NOMO-1 treated with DMSO at 0.1 percent for 48 hours (cell line): ENCODE data around the gene SORCS2.

Experiments used
- DNase-seq: peaks from one replicate; lab custom pipeline; 2025; ENCODE audit not compliant: unreplicated experiment; lab: John Stamatoyannopoulos, UW

Gene SORCS2

DNA sequence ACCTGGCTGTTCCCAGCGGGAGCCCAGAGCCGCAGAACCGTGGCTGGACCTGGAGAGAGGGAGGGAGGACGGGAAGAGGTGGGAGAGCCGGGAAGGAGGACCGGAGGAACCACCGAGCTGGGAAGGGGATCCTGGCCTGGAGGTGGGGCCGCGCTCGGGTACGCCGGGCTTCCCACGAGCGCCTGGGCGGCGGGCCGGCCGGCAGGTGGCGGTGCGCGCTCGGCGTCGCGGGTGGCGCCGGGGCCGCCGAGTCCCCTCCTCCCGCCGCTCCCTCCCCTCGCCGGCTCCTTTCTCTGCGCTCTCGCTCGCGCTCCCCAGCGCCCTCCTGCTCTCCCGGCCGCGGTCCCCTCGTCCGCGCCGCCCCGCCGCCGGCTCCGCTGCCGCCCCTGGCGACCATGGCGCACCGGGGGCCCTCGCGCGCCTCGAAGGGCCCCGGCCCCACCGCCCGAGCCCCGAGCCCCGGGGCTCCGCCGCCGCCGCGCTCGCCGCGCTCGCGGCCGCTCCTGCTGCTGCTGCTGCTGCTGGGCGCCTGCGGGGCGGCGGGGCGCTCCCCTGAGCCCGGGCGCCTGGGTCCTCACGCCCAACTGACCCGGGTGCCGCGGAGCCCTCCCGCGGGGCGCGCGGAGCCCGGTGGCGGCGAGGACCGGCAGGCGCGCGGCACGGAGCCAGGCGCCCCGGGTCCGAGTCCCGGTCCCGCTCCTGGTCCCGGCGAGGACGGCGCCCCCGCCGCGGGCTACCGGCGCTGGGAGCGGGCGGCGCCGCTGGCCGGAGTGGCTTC is at the start of gene SORCS2:
Gene SORCS2 (plus strand): TSS at position 287 of the 778 bp plus-strand sequence.
- peak; percentile 63 for DNase-seq

DNA sequence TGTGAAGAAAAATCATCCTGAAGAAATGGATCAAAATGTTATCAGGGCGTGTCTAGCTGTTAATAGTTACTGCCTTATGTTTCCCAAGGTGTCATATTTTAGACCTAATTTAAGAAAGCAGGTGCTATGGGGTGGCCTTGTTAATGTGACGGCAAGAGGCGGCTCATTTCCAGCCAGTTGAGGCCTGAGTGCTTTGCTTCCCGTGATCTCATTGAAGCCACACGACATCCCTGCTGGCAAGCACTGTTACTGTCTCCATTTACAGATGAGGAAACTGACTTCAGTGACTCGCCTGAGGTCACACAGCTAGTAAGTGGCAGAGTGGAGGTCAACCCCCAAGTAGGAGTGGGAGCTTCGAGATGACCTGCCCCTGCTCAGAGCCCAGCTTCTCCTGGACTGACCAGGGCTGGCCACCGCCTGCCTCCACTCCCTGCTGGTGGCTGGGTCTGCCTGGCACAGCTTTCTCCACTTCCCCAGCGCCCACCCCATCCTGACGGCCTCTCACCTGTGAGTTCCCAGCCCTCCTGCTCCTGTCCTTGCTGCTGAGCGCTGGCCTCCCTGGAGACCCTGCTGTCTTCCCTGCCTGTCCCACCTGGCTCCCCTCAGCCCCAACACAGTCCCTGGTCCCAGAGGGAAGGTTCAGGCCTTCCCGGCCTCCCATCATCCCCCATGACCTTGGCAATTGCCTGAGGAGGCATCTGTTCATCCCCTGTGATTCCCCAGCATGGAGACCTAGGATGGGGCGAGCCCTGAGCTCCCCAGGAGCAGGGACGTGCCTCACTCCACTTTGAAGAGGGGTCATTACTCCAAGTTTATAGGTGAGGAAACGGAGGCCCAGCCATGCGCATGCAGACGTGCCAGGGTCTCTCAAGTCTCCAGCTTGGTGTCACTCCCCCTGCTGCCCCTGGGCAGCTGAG is 47.7 kb upstream of the SORCS2 start:
- DNase-seq: no peak

DNA sequence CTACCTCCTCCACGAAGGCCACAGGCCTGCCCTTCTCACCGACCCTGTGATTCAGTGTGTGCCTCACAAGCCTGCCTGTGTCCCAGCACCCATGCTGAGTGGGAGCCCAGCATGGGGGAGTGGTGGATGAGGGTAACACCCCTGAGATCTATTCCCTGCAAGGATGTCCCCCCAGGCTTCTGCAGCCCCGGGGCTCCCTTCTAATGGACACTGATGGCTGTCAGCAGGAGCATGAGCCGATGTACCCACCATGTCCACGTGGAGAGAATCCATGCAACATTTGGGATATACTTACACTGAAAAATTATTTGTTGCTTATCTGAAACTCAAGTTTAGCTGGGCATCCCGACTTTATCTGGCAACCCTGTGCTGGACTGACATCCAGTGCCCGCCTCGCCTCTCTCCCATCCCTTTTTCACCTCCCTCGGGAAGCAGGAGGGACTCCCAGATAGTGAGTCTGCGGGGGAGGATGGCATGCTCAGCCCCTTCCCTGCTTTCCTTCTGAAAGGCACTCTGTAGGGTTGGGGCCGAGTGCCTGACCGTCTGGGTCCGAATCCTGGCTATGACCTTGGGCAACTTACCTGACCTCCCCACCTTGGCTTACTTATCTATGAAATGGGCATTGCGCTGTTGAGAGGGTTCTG is 46.9 kb upstream of the SORCS2 start:
- DNase-seq: no peak

DNA sequence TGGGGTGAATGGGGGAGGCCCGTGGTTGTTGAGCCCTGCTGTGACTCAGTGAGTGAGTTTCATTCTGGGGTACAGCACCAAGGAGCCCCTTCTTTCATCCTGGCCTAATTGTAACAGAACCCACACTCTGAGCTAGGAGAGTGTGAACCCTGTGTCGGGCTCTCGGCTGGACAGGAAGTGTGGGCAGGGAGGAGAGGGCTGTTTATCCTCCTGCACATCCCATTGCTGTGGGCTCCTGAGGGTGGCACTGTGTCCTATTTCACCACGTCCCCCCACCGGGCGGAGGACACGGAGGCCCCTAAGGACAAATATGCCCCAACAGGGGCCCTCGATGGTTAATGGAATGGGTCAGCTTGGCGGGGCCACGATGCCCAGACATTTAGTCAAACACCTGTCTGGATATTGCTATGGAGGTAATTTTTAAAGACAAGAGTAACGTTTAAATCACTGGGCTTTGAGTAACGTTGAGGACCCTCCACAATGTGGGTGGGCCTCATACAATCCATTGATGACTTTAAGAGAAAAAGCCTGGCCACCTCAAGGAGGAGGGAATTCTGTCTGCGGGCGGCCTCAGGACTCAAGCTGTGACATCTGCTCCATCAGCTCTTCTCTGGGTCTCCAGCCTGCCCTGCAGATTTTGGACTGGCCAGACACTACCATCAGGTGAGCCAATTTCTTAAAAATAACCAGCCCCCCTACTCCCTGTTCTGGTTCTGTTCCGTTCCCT is 46.1 kb upstream of the SORCS2 start:
- DNase-seq: no peak

DNA sequence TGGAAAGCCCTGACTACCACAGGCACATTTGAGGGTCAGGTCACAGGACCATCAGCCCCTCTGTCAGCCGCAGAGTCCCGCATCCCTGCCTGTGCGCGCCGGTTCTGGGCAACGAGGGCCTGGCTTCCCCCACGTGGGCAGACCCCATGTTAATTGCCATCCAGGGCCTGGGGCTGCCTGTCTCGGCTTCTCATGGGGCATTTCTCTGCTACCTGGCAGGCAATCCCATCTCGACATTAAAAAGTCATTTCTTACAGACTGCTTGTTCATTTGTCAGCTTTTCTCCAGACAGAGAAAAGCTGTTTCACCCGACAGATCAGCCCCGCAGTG is 45.6 kb upstream of the SORCS2 start:
- no peak for DNase-seq

DNA sequence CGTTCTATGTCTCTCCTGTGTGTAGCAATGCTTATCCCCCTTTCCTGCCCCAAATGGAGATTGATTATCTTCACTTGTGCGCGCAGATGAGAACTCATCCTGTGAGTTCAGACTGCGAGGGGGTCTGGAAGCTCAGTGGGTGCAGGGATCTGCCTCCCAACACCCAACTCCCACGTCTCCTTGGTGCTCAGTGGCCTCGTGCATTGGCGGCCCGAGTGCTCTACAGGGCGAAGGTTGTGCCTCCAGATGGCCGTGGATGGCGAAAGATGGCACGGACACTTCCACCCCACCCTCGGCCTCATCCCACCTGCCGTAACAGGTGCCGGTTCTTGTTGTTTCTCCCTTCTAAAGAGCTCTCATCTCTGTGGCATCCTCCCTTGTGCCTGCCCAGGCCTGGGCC is 45.1 kb upstream of the SORCS2 start:
- DNase-seq: no peak

DNA sequence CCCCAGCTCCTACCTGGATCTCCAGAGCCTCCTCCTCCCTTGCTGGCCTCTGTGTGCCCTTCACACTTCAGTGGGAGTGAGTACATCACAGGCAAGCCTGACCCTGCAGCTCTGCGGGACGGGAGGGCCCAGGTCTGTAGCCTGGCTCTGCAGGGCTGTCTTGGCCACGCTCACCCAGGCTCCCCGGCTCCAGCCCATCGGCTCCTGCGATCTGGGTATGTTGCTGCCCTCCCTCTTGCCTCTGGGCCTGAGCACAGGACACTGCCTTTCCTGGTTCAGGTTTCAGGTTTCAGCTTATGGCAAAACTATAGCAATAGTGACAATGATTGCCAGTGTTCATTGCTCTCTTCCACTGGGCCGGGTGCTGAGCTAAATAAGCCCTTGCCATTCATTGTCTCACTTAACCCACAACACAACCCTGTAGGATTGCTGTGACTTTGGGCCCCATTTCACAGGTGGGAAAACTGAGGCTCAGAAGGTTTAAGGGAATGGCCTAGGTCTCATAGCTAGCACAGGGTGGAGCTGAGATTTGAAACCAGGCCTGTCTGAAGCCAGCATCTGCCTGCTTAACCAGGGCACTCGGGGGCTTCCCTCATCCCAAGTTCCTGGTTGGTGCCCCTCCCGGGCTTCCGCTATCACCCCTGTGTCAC is 44.6 kb upstream of the SORCS2 start:
- no peak for DNase-seq

DNA sequence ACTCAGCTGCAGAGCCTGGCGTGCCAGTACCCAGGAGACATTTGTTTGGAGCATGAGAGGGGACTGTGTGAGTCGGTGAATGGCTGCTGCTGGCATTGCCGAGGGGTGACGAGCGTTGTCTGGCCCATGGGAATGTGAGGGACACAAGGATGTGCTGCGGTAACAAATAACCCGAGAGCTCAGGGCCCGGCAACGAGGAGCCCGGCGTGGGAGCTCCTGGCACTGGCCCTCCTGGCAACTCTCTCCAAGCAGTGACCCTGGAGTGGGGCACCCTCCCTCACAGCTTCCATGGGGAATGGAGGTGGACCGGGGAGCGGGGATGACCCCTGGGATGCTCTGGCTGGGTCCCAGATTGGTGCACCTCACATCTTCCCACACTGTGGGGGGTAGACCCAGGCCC is 44.0 kb upstream of the SORCS2 start:
- DNase-seq: no peak

DNA sequence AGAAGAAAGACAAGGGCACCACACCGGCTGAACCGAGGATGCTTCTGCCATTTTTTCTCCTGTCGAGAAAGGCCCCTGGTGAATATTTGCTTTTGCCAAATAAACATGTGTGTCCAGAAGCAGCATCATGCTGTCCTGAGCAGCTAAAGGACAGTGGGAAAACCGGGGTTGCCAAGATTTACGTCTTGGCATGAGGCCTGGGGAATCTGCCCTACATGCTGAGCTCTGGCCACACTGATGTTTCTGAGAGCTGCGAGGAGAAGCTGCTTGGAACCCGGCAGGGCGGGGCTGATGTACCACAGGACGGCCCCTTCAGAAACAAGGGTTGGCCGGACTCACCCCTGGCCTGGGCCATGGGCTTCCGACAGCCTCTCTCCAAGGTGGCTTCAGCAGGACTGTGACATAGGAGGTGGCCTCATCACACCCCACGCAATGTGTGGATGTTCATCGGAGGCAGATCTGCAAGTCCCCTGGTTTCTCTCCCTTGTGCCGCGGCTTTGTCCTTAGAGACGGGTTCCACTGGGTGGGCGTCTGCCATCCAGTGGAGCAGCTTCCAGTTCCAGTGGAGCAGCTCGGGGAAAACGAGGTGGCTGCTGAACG is 42.2 kb upstream of the SORCS2 start:
- no peak for DNase-seq

DNA sequence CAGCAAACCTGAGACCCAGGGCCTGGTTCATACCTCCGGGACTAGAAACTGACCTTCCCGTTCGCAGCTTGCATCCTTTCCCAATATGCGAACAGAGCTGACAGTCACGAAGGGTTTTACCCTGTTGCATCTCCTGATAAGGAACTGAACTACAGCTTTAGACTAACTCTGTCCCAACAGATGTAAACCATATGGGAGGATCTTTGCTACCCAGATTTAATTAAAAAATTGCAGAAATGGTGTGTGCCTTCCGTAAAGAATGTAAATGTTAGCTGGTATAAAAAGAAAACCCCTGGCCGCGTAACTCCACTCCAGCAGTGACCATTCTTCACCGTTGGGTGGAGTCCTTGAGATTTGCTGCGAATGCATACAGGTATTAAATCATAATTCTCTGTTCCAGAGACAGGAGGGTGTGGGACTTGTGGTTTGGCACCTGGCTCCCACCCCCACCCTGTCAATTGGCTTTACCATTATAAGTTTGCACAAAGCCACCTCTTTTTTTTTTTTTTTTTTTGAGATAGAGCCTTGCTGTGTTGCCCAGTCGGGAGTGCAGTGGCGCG is 40.6 kb upstream of the SORCS2 start:
- no peak for DNase-seq

DNA sequence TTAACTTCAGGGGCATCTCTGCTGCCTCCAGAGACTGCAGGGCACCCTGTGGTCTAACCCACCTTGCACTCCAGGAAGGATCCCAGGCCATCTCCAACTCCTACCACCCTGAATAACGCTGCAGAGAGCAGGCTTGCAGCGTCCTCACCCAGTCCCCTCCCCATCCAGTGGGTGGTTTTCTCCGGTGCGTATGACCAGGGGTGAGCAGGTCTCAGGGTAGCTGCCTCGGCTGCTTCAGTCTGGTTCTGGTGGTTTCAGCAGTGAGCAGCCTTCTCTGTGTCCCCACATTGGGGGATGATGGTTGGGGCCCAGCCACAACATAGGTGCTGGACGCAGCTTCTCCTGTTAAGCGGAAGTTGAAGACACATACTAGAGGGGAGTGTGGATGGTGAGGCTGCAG is 38.6 kb upstream of the SORCS2 start:
- DNase-seq: no peak

DNA sequence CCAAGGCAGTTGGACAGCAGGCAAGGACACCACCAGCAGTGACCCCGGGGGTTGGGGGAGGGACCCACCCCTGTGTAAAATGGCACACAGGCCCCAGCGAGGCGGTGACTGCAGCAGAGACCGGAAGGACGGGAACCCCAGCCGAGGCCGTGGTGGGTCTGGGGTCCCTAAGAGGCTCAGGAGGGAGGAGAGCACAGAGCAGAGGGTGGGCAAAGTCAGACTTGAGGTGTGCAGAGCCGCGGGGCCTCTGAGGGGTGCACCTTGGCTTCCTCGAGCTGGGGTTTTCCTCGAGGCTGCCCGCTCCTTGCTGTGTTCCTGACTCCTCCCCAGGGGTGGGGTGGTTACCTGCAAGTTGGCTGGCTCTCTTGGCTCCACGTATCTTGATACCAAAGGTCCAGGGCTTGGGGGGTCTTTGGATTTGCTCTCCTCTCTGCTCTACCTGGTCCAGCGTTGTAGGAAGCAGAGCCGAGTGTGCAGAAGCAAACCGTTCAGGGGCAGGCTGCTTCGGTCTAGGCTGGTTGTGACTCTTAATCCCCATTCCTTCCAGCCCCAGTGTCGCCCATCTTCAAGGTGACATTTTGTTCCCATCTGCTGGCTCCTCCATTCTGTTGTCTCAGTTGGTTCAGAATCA is 37.9 kb upstream of the SORCS2 start:
- DNase-seq: no peak

DNA sequence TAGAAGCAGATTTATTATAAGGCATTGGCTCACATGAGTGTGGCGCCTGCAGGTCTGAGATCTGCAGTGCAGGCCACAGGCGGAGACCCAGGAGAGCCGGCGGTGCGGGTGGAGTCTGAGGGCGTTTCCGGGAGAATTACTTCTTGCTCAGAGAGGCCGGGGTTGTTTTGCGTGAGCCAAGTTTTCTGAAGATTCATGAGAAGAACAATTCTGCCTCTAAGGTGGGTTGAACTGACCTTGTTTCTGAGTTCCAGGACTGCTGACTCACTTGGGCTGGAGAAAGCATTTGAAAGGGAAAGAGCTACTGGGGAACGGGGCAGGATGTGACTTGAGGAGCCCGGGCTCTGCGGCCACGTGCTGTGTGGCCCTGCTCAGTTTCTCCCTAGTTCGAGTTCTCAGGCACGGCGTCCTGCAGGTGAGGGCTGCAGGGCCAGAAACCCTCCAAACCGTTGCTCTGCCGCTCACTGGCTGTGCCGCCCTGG is 36.7 kb upstream of the SORCS2 start:
- no peak for DNase-seq

DNA sequence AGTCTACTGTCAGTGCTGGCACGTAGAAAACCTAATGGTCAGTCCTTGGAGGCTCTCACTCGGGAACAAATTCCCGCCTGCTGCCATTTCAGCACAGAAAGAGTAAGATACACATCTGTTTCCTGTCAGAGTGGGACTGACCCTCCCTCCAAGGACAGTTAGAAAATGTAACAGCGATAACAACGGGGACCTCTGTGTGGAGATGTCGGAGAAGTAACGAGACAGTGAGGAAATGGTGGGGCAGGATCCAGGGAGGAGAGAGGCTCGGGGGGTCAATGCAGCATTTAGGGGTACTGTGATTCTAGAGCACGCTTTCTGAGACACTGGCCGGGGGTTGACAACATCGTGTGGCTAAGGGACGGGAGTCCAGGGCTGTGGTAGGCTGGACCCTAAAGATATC is 36.0 kb upstream of the SORCS2 start:
- DNase-seq: no peak

DNA sequence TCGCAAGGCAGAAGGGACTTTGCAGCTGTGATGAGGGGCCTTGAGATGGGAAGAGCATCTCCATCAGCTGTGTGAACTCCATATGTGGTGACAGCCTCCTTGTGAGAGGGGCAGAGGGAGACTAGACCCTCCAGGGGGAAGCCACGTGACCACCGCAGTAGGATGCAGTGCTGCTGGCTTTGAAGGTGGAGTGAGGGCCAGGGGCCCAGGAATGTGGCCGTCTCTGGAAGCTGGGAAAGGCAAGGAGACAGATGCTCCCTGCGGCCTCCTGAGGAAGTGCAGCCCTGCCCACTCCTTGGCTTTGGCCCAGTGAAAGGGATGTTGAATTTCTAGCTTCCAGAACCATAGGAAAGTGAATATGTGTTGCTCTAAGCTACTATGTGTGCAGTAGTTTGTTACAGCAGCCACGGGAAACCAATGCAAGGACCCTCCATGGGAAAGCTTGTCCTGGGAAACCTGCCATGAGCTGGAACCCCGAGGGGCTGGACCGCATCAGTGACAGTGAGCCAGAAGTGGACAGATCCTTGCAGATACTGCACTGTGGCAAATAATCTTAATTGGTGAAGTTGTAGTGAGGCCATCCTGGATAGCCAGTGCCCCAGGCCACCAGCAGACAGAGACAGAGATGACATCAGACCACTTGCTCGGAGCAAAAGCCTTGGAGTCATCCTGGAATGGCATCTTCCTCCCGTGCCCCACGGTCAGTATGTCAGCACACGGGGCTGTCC is 35.4 kb upstream of the SORCS2 start:
- DNase-seq: no peak

DNA sequence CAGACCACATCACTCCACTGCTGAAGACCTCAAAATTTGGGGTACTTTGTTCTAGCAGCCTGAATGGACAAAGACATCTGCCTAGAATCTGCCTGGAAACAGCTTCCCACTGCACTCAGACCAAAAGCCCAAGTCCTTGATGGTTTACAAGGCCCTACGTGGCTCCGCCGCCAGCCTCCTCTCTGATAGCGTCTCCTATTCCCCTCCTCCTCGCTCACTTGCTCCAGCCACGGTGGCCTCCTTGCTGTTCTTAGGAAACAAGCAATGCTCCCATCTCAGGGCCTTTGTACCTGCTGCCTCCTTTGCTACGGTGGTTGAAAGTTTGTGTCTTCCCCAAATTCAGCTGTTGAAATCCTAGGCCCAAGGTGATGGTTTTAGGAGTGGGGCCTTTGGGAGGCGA is 34.7 kb upstream of the SORCS2 start:
- no peak for DNase-seq

DNA sequence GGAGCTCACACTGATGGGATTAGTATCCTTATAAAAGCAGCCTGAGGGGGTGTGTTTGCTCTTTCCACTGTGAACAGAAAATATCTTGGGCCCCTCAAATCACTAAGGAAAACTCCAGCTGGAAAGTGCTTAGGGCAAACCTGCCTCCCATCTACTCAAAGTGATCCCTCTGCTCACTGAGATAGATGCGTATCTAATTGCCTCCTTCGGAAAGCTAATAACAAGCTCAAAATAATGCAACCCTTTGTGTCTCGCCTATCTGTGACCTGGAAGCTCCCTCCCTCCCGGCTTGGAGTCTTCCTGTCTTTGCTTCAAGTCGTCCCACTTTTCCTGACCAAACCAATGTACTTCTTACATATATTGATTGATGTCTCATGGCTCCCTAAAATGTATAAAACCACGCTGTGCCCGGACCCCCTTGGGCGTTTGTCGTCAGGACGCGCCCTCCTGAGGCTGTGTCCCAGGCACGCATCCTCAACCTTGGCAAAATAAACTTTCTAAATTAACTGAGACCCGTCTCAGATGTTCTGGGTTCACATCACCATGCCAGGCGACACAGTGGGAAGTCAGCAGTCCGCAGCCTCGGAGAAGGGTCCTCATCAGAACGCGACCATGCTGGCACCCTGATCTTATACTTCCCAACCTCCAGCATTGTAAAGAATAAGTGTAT is 34.1 kb upstream of the SORCS2 start:
- no peak for DNase-seq

DNA sequence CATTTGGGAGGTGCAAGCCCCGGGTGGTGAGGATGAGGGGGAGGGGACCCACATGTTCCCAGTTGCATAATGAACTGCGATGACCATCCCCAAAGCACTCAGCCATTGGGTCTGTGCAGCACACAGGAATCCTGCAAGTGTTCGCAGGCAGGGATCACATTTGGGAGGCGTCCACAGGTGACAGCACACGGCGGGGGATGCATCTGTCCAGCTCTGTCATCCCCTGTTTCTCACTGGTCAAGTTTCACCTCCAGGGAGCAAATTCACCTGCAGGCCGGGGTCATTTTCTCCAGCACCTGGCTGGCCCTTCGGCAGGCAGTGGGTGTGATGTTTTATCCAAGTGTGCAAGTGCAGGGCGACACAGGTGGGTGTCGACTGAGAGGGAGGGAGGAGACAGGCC is 33.3 kb upstream of the SORCS2 start:
- DNase-seq: no peak
